Measurements from ENCODE around the gene ZNF790. TPM values are rescaled to one million over a fixed set of nuclear protein-coding genes. Genes with fewer than 3 reads are reported as not detected.

ZNF790 gene
- total RNA-seq, 2 experiments from 2014 or later, result 2.7 to 4.3 TPM

- peaks cover 4% of the 10 kb centered on the region; the same call in 1 of the 2 replicates for H3K36me3 ChIP-seq (ENCODE audit: insufficient read depth, low read length)
- no peak overlapping the region for H2AFZ ChIP-seq (ENCODE audit: low read length)
- no TSS peak for BruUV-seq (replicated peaks)
- H3K27ac ChIP-seq (ENCODE audit: low read depth, low read length, poor library complexity, severe bottlenecking), result no peak overlapping the region
- intact Hi-C loops (cut with micrococcal nuclease; ENCODE audit: unreplicated experiment), result loop anchor here (5.0 kb wide), 1 partner anchor 365 kb away; the partner anchor contains the start of gene ZNF383
- peak overlapping the region; percentile 73 for H3K4me3 ChIP-seq (ENCODE audit: low read depth, low read length, poor library complexity, severe bottlenecking)
- no peaks in the 10 kb centered on the region for H4K20me1 ChIP-seq (ENCODE audit: insufficient read depth, low read length)
- H3K9me3 ChIP-seq (ENCODE audit: low read length), result peaks cover 5% of the 10 kb centered on the region; the same call in 1 of the 2 replicates
- H3K9me2 ChIP-seq (ENCODE audit: insufficient read depth, low read length), result no peaks in the 10 kb centered on the region
- TF ChIP-seq EZH2phosphoT487 (IDR thresholded peaks at IDR 0.05; ENCODE audit: borderline replicate concordance, low read depth, low read length) (no peak), CTCF (conservative IDR thresholded peaks at IDR 0.05; ENCODE audit: low read length) (no peak)
- DNase-seq (ENCODE audit: low spot score), result no peak
- peak overlapping the region; percentile 76; the same call in 1 of the 2 replicates for H3K4me2 ChIP-seq (ENCODE audit: low read length)
- no peaks in the 10 kb centered on the region for H3K4me1 ChIP-seq (ENCODE audit: insufficient read depth, low read length, poor library complexity, severe bottlenecking)
- no peaks in the 10 kb centered on the region for H3K79me2 ChIP-seq (ENCODE audit: insufficient read depth, low read depth, low read length)
- POLR2A ChIA-PET, result interaction anchor here (1.2 kb wide), 1 partner anchor 518 kb away, joined by 3 read pairs; the partner anchor contains the start of gene ZNF527
- CTCF ChIA-PET (ENCODE audit: unreplicated experiment), result no interaction called here
These were observed 13.7 kb upstream of the ZNF790 start for GRCh38 chr19:36851898-36852297.

DNA sequence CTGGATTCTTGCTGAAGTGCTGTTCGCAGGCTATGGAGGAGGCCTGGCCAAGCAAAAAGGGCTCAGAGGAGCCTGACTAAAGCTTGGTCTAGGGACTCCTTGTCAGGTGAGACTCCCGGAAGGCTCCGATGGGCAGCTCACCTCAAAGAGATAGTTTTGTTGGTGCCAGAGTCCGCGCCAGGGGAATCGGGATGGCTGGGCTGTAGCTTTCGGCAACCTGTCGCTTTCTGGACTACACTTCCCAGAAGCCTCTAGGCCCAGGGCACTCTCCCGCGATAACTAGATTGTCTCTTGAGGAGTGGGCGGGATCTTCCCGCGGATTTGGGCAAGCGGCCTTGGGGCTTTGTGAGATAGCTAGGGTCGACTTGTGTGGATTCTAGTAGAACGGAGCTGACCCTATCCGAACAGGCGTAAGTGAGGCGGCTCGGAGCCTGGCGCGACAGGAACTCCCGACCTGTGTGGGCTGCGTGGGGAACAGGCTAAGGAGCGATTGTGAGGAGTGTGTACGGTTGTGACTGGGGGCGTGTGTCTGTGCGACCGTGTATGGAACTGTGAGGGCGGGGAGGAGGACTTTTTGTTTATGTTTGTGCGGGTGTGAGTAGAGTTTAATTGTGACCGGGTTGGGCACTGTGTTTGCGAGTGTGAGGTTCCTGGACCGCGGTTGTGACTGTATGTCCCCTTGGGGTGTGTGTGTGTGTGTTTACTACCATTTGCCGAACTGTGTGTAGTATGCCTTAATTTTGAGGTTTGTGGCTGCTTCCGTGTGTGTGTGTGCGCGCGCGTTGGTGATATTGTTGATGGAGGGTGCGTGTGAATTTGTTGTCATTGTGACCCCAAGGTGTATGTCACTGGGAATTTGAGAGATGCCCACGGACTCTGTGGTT, 12.6 kb upstream of the ZNF790 start, which contains the start of gene ZNF345:
ZNF345 (plus strand) TSS at position 318 of the 884 bp plus-strand sequence. CDS start 25,955 bp downstream, outside the sequence.
- DNase-seq (ENCODE audit: low spot score), result peak; percentile 87
- H2AFZ ChIP-seq (ENCODE audit: low read length), result peak within 1 kb of the TSS; percentile 95
- H3K4me2 ChIP-seq (ENCODE audit: low read length), result peak within 1 kb of the TSS; percentile 76
- no peak for TF ChIP-seq EZH2phosphoT487 (IDR thresholded peaks at IDR 0.05; ENCODE audit: borderline replicate concordance, low read depth, low read length)
- TF ChIP-seq CTCF (conservative IDR thresholded peaks at IDR 0.05; ENCODE audit: low read length), result no peak
- peaks cover 5% of the 10 kb centered on the region; the same call in 1 of the 2 replicates for H3K9me3 ChIP-seq (ENCODE audit: low read length)
- no peaks in the 10 kb centered on the region for H4K20me1 ChIP-seq (ENCODE audit: insufficient read depth, low read length)
- POLR2A ChIA-PET, result interaction anchor here (0.6 to 1.3 kb wide), 4 partner anchors 9 to 645 kb away, joined by 3 to 4 read pairs (median 3); partner anchors contain the start of gene ZNF527
- TSS peak; percentile 79 for BruUV-seq (replicated peaks)
- no peaks in the 10 kb centered on the region for H3K4me1 ChIP-seq (ENCODE audit: insufficient read depth, low read length, poor library complexity, severe bottlenecking)
- H3K36me3 ChIP-seq (ENCODE audit: insufficient read depth, low read length), result peaks cover 6% of the 10 kb centered on the region; the same call in 1 of the 2 replicates
- no peaks in the 10 kb centered on the region for H3K79me2 ChIP-seq (ENCODE audit: insufficient read depth, low read depth, low read length)
- H3K27ac ChIP-seq (ENCODE audit: low read depth, low read length, poor library complexity, severe bottlenecking), result peak within 1 kb of the TSS; percentile 32
- intact Hi-C loops (cut with micrococcal nuclease; ENCODE audit: unreplicated experiment), result loop anchor here (5.0 kb wide), 1 partner anchor 366 kb away; the partner anchor contains the start of gene ZNF383
- no peaks in the 10 kb centered on the region for H3K9me2 ChIP-seq (ENCODE audit: insufficient read depth, low read length)
- CTCF ChIA-PET (ENCODE audit: unreplicated experiment), result no interaction called here
- H3K4me3 ChIP-seq (ENCODE audit: low read depth, low read length, poor library complexity, severe bottlenecking), result peak within 1 kb of the TSS; percentile 73

Data from OCI-LY7 (cell line).